A673 (cell line): Measurements from ENCODE around the gene GPR161. TPM values are rescaled to one million over a fixed set of nuclear protein-coding genes. Genes with fewer than 3 reads are reported as not detected.

Experiments used
- BruUV-seq: library from RNA; stranded (reverse); fragments of 400-500 nt; replicated peaks from 2 replicates; lab custom pipeline; 2021; lab: Mats Ljungman, UMichigan
- CTCF ChIA-PET: fragments of 300-600 bp; sonication (Branson Sonifier 250); formaldehyde crosslinking; loops from one replicate; lab custom pipeline; 2022; ENCODE audit warnings: antibody characterized with exemption; lab: Charles Lee
- POLR2A ChIA-PET: fragments of 300-600 bp; sonication (Branson Sonifier 250); formaldehyde crosslinking; loops from one replicate; lab custom pipeline; 2022; ENCODE audit warnings: antibody characterized with exemption; ENCODE audit not compliant: low non-redundant PET; lab: Charles Lee
- DNase-seq: peaks from one replicate; pipeline ENCODE4 v3.0.0-alpha.2; 2015; ENCODE audit warnings: low spot score
- H3K27ac ChIP-seq: fragments of 200-600 bp; sonication (generic); 2 replicates; pipeline ENCODE4 v1.5.1; 2016; ENCODE audit warnings: mixed run types, low read depth, mild to moderate bottlenecking, mixed read lengths, antibody characterized with exemption, low read length; ENCODE audit not compliant: poor library complexity, severe bottlenecking
- H3K27me3 ChIP-seq: fragments of 200-600 bp; sonication (generic); replicated peaks from 2 replicates; pipeline ENCODE4 v1.6.1; 2017; ENCODE audit warnings: mixed run types, low read depth, mild to moderate bottlenecking, mixed read lengths, antibody characterized with exemption, low read length; ENCODE audit not compliant: insufficient read depth, poor library complexity
- H3K36me3 ChIP-seq: fragments of 200-600 bp; sonication (generic); 2 replicates; pipeline ENCODE4 v1.6.1; 2016; ENCODE audit warnings: mixed run types, mild to moderate bottlenecking, mixed read lengths, antibody characterized with exemption, low read length; ENCODE audit not compliant: insufficient read depth, poor library complexity, severe bottlenecking
- H3K4me1 ChIP-seq: fragments of 200-600 bp; sonication (generic); 2 replicates; pipeline ENCODE4 v1.6.1; 2017; ENCODE audit warnings: mixed run types, mild to moderate bottlenecking, mixed read lengths, antibody characterized with exemption, low read length; ENCODE audit not compliant: insufficient read depth, poor library complexity, severe bottlenecking
- H3K4me3 ChIP-seq: fragments of 200-600 bp; sonication (generic); 2 replicates; pipeline ENCODE4 v1.5.1; 2016; ENCODE audit warnings: low read depth, mixed run types, mild to moderate bottlenecking, mixed read lengths, low read length; ENCODE audit not compliant: poor library complexity, severe bottlenecking
- H3K9me3 ChIP-seq: fragments of 200-600 bp; sonication (generic); 2 replicates; pipeline ENCODE4 v1.6.1; 2016; ENCODE audit warnings: mixed run types, low read depth, mild to moderate bottlenecking, mixed read lengths, antibody characterized with exemption, low read length; ENCODE audit not compliant: poor library complexity, severe bottlenecking
- EZH2 ChIP-seq: fragments of 200-600 bp; sonication (generic); IDR thresholded peaks from 2 replicates; pipeline ENCODE4 v1.6.1; 2017; ENCODE audit warnings: borderline replicate concordance, low read depth, mild to moderate bottlenecking, mixed read lengths, antibody characterized with exemption, low read length; ENCODE audit not compliant: poor library complexity, severe bottlenecking
- intact Hi-C: fragments of 100-400 bp; cut with micrococcal nuclease; formaldehyde crosslinking; loops from one replicate; pipeline ENCODE4 v1.10.0; 2022; ENCODE audit not compliant: unreplicated experiment
- total RNA-seq: library from RNA; stranded (reverse); gene quantifications from 2 replicates; pipeline ENCODE4 v1.2.3, GENCODE V29; 2021
- TF ChIP-seq, protein P1 (sequence below): fragments of 300-800, 200-600 bp; sonication (generic); conservative IDR thresholded peaks from 2 replicates; pipeline ENCODE4 v1.5.1; 2017; ENCODE audit warnings: low read depth, mild to moderate bottlenecking, antibody characterized with exemption, low read length, moderate library complexity, mixed read lengths

GPR161 gene
- total RNA-seq, 1 experiment from 2014 or later = 17.4 TPM

DNA sequence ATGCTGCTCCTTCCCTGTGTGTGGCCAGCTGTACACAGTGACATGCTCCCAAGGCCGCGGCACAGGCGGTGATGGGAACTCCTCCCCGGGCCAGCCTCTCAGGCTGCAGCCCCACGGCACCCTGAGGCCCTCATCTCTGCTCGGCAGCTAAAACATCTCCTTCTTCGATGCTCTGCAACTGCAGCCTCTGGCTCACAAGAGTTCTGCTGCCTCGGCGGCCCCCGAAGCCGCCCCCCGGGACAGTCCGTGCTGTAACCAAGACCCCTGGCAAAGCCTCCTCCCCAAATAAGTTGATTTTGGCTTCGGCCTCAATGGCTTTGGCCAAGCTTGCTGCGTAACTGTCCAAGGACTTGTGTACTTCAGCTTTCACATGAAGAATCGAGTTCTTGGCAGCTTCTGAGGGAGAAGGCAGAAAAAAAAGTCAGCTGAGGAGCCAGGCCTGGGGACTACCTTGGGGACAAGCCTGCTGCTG is 51.3 kb downstream of the GPR161 start:
- BruUV-seq = no TSS peak
- no peaks in the 10 kb centered on the region for H3K27me3 ChIP-seq
- DNase-seq = no peak
- no peak for TF ChIP-seq EZH2
- TF ChIP-seq, protein P1, sequence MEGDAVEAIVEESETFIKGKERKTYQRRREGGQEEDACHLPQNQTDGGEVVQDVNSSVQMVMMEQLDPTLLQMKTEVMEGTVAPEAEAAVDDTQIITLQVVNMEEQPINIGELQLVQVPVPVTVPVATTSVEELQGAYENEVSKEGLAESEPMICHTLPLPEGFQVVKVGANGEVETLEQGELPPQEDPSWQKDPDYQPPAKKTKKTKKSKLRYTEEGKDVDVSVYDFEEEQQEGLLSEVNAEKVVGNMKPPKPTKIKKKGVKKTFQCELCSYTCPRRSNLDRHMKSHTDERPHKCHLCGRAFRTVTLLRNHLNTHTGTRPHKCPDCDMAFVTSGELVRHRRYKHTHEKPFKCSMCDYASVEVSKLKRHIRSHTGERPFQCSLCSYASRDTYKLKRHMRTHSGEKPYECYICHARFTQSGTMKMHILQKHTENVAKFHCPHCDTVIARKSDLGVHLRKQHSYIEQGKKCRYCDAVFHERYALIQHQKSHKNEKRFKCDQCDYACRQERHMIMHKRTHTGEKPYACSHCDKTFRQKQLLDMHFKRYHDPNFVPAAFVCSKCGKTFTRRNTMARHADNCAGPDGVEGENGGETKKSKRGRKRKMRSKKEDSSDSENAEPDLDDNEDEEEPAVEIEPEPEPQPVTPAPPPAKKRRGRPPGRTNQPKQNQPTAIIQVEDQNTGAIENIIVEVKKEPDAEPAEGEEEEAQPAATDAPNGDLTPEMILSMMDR = no peak
- ChIA-PET CTCF (interaction anchor here (0.6 to 1.0 kb wide), 5 partner anchors 25 to 350 kb away, joined by 3 to 4 read pairs (median 4); no protein-coding TSS in a partner anchor), POLR2A (no interaction called here)
- no peak overlapping the region for H3K4me3 ChIP-seq
- no peaks in the 10 kb centered on the region for H3K9me3 ChIP-seq
- intact Hi-C loops = loop anchor here (10.0 kb wide), 1 partner anchor 281 kb away; no protein-coding TSS in a partner anchor
- no peaks in the 10 kb centered on the region for H3K36me3 ChIP-seq
- no peaks in the 10 kb centered on the region for H3K4me1 ChIP-seq
- H3K27ac ChIP-seq = no peak overlapping the region

GRCh38 chr1:168084396-168085231 is 52.1 kb downstream of the GPR161 start:
- peak; percentile 66 for DNase-seq
- Histone ChIP-seq H3K27me3 (no peaks in the 10 kb centered on the region), H3K27ac (no peak overlapping the region), H3K4me3 (no peak overlapping the region), H3K9me3 (no peaks in the 10 kb centered on the region), H3K4me1 (no peaks in the 10 kb centered on the region), H3K36me3 (no peaks in the 10 kb centered on the region)
- BruUV-seq = no TSS peak
- CTCF ChIA-PET = interaction anchor here (0.6 to 1.0 kb wide), 4 partner anchors 30 to 349 kb away, joined by 3 to 4 read pairs (median 4); no protein-coding TSS in a partner anchor
- intact Hi-C loops = loop anchor here (10.0 kb wide), 1 partner anchor 280 kb away; no protein-coding TSS in a partner anchor
- TF ChIP-seq EZH2 = no peak
- TF ChIP-seq, protein P1 = peak; percentile 98
- POLR2A ChIA-PET = no interaction called here

DNA sequence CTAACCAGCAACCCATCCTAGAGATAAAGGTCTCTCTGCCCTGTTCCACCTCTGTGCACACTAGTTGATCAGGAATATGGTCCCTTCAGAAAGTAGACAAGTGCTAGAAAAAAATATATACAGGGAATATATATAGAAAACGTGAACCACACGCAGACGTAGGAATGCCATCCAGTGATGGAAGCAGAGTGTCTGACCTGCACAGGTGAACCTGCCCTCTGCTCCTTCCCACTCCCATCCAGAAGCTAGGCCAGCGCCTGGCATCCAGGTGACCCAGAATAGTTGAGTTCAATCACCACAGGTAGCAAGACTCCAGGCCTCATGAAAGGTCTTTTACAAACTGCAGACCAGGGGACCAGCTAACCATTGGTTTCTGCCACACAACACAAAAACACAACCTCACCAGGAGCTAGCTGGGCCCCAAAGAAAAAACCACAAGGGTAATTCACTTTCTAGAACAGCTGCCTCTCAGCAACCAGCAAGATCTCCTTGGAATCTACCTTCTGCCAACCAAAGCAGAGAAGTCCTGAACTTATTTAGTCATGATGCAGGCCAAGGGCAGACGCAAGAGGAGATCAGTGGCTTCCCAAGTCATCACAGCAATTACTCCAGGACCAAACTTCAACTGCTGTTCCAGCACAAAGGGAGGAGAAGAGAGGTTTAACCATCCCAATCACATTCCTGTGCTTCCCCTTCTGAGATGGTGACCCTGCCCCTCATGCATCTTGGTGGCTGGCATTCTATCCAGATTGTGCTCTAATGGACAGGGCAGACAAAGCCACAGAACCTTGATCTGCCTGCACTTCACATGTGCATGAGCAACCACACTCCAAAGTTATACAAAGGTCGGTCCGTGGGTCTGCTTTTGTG is 53.0 kb downstream of the GPR161 start:
- POLR2A ChIA-PET = no interaction called here

More for the DNA sequence above, 53.0 kb downstream of the GPR161 start:
- intact Hi-C loops = loop anchor here (2.0 to 10.0 kb wide), 2 partner anchors 279 to 363 kb away; partner anchors contain the start of gene MPZL1
- CTCF ChIA-PET = interaction anchor here (0.5 kb wide), 1 partner anchor 367 kb away, joined by 12 read pairs; no protein-coding TSS in a partner anchor
- Histone ChIP-seq H3K4me1 (no peaks in the 10 kb centered on the region), H3K4me3 (no peak overlapping the region), H3K9me3 (no peaks in the 10 kb centered on the region), H3K27me3 (no peaks in the 10 kb centered on the region), H3K36me3 (no peaks in the 10 kb centered on the region), H3K27ac (no peak overlapping the region)
- TF ChIP-seq EZH2 = no peak
- TF ChIP-seq, protein P1 = no peak
- no TSS peak for BruUV-seq
- no peak for DNase-seq
